ENCODE measurements around the gene TRIM9.
"Not testable (repeated sequence)": the region's sequence is repeated elsewhere in the genome, so short reads cannot be mapped to it uniquely, and the experiment has no call there.

TRIM9 gene

GRCh38 chr14:50956421-50956820, 138.5 kb downstream of the TRIM9 start:
- not testable (repeated sequence) for DNase-seq

GRCh38 chr14:50955373-50956043, 139.4 kb downstream of the TRIM9 start:
- DNase-seq = peak; percentile 97

GRCh38 chr14:50954811-50955372, 140.0 kb downstream of the TRIM9 start:
- peak; percentile 73 for DNase-seq

GRCh38 chr14:50953502-50953901, 141.4 kb downstream of the TRIM9 start:
- no peak for DNase-seq

- no peak for DNase-seq
Observed at GRCh38 chr14:50951032-50951431, 143.9 kb downstream of the TRIM9 start.

GRCh38 chr14:50948205-50948604, 146.7 kb downstream of the TRIM9 start:
- DNase-seq = no peak

- no peak for DNase-seq
Observed at GRCh38 chr14:50947446-50947845, 147.5 kb downstream of the TRIM9 start.

GRCh38 chr14:50946234-50946935, 148.5 kb downstream of the TRIM9 start:
- peak; percentile 23 for DNase-seq

GRCh38 chr14:50944647-50945413, 150.1 kb downstream of the TRIM9 start:
- DNase-seq = peak; percentile 51

GRCh38 chr14:50943943-50944646, 150.8 kb downstream of the TRIM9 start, which contains the start of gene PYGL:
Gene PYGL (minus strand): TSS chr14:50944483. CDS start chr14:50944403, 80 bp downstream.
- peak; percentile 78 for DNase-seq

GRCh38 chr14:50943261-50943942, 151.5 kb downstream of the TRIM9 start:
- peak; percentile 45 for DNase-seq

- DNase-seq = not testable (repeated sequence)
Observed at GRCh38 chr14:50941638-50942037, 153.3 kb downstream of the TRIM9 start.

- no peak for DNase-seq
Observed at GRCh38 chr14:50941151-50941550, 153.8 kb downstream of the TRIM9 start.

- DNase-seq = no peak
Observed at GRCh38 chr14:50937800-50938199, 157.1 kb downstream of the TRIM9 start.

GRCh38 chr14:50937325-50937724, 157.6 kb downstream of the TRIM9 start:
- DNase-seq = peak; percentile 73

GRCh38 chr14:50936882-50937281, 158.0 kb downstream of the TRIM9 start:
- DNase-seq = no peak

- no peak for DNase-seq
Observed at GRCh38 chr14:50936016-50936340, 158.9 kb downstream of the TRIM9 start.

GRCh38 chr14:50935126-50936015, 159.5 kb downstream of the TRIM9 start:
- no peak for DNase-seq

- DNase-seq = no peak
Observed at GRCh38 chr14:50932592-50933495, 162.1 kb downstream of the TRIM9 start.

GRCh38 chr14:50932156-50932555, 162.7 kb downstream of the TRIM9 start:
- no peak for DNase-seq

All from HCEC 1CT (cell line).